Measurements from ENCODE around the gene LRBA.

The LRBA gene

GRCh38 chr4:150903603-150904002 lies 111.5 kb downstream of the LRBA start:
- no peak for TF ChIP-seq CTCF (IDR thresholded peaks at IDR 0.05; ENCODE audit: insufficient read depth, missing control alignments)
- no peak for DNase-seq (ENCODE audit: insufficient read length, low spot score)
- FAIRE-seq = no peak

DNA sequence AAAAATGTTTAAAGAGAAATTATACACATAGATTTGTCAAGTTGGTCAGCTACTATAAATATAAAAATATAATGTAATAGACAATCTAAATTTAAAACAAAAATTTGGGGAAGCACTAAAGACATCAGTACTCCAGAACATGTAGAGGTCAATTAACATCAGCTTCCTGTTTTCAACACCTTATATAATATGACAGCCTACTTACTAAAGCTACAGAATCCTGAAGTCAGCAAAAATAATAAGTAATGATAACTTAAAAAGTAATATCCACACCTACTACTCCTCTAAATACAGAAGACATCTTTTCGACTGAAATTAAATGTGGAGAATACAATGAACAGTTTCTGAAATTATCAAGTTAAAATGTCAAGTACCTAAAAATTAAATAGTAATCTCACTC lies 118.6 kb downstream of the LRBA start:
- no peak for TF ChIP-seq CTCF (IDR thresholded peaks at IDR 0.05; ENCODE audit: insufficient read depth, missing control alignments)
- FAIRE-seq = no peak
- DNase-seq (ENCODE audit: insufficient read length, low spot score) = no peak

DNA sequence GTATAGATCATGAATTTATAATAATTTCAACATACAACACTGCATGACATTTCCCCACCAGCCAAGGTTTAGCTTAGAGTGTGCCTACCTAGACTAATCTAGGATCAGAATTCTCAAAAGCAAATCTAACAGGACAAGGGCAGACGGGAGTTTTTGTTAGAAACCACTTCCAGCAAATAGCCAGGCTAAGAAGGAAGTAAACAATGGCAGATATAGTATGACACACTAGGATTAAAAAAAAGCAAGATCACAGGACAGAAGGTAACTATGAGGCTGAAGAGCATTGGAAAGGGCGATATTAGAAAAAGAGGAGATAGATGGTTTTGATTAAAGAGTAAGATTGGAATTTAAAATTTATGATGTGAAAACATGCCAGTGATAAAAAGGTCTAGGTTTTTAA lies 124.8 kb downstream of the LRBA start:
- TF ChIP-seq CTCF (IDR thresholded peaks at IDR 0.05; ENCODE audit: insufficient read depth, missing control alignments) = no peak
- DNase-seq (ENCODE audit: insufficient read length, low spot score) = no peak
- no peak for FAIRE-seq

GRCh38 chr4:150889306-150889705 lies 125.8 kb downstream of the LRBA start:
- DNase-seq (ENCODE audit: insufficient read length, low spot score) = no peak
- no peak for FAIRE-seq
- no peak for TF ChIP-seq CTCF (IDR thresholded peaks at IDR 0.05; ENCODE audit: insufficient read depth, missing control alignments)

DNA sequence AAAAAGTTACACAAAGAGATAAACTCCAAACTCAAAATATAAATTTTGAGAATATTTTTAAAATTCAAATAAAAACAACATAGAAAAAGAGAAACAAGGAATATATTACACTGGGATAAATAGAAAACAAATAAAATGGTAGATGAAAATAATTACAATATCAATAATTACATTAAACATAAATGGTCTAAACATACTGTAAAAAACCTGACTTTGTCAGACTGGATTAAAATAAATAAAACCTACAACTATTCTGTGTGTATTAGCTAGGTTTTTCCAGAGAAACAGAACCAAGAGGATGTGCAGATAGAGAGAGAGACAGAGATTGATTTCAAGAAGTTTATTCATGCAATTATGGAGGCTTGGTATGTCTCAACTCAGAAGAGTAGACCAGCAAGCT lies 126.5 kb downstream of the LRBA start:
- TF ChIP-seq CTCF (IDR thresholded peaks at IDR 0.05; ENCODE audit: insufficient read depth, missing control alignments) = no peak
- DNase-seq (ENCODE audit: insufficient read length, low spot score) = no peak
- FAIRE-seq = no peak

DNA sequence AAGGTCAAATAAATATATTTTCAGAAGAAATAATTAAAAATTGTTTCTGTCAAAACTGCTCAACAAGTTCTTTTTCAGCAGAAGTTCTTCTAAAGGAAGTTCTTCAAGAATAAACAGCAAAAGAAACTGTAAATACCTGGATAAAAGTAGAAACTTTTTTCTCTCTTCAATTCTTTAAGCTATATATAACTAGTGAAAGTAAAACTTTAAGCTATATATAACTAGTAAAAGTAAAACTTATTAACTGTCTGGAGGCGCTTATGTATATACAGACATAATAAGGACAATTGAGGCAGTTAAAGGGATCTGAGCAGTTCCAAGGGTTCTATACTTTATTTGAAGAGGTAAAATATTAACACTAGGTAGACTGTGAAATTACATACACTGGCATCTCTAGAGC lies 126.9 kb downstream of the LRBA start:
- FAIRE-seq (no peak), DNase-seq (ENCODE audit: insufficient read length, low spot score) (no peak)
- TF ChIP-seq CTCF (IDR thresholded peaks at IDR 0.05; ENCODE audit: insufficient read depth, missing control alignments) = no peak

- DNase-seq (ENCODE audit: insufficient read length, low spot score) = no peak
These were observed 128.5 kb downstream of the LRBA start for GRCh38 chr4:150886597-150886996.

More at GRCh38 chr4:150886597-150886996, 128.5 kb downstream of the LRBA start:
- FAIRE-seq = no peak
- TF ChIP-seq CTCF (IDR thresholded peaks at IDR 0.05; ENCODE audit: insufficient read depth, missing control alignments) = no peak
